ENCODE data around the gene ARHGEF28.

DNA sequence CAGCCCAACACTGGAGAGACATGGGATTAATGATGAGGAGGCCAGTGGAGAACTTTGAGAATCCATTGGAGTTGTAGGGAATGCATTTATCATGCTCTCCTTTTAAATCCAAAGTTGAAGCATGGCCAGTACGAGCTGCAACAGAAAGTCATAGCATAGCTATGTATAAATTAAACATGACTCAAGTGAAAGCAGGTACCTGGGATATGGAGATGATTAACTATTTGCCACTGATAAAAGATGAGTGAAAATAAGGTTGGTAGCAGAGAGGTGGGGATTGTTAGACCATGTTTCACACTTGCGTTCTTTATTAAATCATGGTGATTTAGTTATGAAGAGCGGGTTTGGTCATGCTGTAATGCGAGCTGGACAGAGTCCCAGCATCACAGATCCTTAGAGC lies 189.6 kb downstream of the ARHGEF28 start:
- TF ChIP-seq, protein P1, sequence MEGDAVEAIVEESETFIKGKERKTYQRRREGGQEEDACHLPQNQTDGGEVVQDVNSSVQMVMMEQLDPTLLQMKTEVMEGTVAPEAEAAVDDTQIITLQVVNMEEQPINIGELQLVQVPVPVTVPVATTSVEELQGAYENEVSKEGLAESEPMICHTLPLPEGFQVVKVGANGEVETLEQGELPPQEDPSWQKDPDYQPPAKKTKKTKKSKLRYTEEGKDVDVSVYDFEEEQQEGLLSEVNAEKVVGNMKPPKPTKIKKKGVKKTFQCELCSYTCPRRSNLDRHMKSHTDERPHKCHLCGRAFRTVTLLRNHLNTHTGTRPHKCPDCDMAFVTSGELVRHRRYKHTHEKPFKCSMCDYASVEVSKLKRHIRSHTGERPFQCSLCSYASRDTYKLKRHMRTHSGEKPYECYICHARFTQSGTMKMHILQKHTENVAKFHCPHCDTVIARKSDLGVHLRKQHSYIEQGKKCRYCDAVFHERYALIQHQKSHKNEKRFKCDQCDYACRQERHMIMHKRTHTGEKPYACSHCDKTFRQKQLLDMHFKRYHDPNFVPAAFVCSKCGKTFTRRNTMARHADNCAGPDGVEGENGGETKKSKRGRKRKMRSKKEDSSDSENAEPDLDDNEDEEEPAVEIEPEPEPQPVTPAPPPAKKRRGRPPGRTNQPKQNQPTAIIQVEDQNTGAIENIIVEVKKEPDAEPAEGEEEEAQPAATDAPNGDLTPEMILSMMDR (IDR thresholded peaks at IDR 0.05) = no peak
- no peak for TF ChIP-seq POLR2A (IDR thresholded peaks at IDR 0.05)
